A549 (cell line): ENCODE data around the gene SHISA6. TPM values are rescaled to one million over a fixed set of nuclear protein-coding genes. Genes with fewer than 3 reads are reported as not detected.
"Not testable (repeated sequence)": the region's sequence is repeated elsewhere in the genome, so short reads cannot be mapped to it uniquely, and the experiment has no call there.

Source experiments
- ATAC-seq, 2 experiments: fragments of 200-7000 bp in 1 of 2; fragments of >200 bp in 1 of 2; cut with Nextera tagmentation in 1 of 2; cut with Tn5 transposase in 1 of 2; 3 replicates each; pipeline versions ENCODE4 v1.8.0 to v1.9.1; 2018 to 2020; ENCODE audit warnings: mild to moderate bottlenecking in 1 of 2, moderate library complexity in 1 of 2
- CTCF ChIA-PET: fragments of 300-600 bp; sonication (Branson Sonifier 250); formaldehyde crosslinking; extraction: SDS; loops from one replicate; lab custom pipeline; 2021; ENCODE audit warnings: antibody characterized with exemption, inconsistent platforms; lab: Yijun Ruan, JAX
- POLR2A ChIA-PET: fragments of 350-600 bp; formaldehyde crosslinking; extraction: SDS; loops from one replicate; lab custom pipeline; 2021; ENCODE audit warnings: antibody characterized with exemption, inconsistent platforms; lab: Yijun Ruan, JAX
- DNase-seq, 2 experiments: peaks; one replicate each; pipeline versions ENCODE4 v3.0.0 to v3.0.0-alpha.2; 2011 to 2016; ENCODE audit warnings: low read depth in 1 of 2, low spot score in 1 of 2
- FAIRE-seq: peaks from 2 replicates; lab custom pipeline; 2011; peaks lifted over from hg19 to GRCh38; lab: Jason Lieb, UNC
- H3K27ac ChIP-seq, 2 experiments: fragments of >200 bp; sonication (Bioruptor Twin); formaldehyde crosslinking; 3 replicates each; pipeline ENCODE4 v1.5.1; 2016 to 2017
- H3K4me1 ChIP-seq: fragments of >200 bp; sonication (Bioruptor Twin); formaldehyde crosslinking; 3 replicates; pipeline ENCODE4 v1.6.1; 2016
- H3K4me2 ChIP-seq: fragments of >200 bp; sonication (Bioruptor Twin); formaldehyde crosslinking; 3 replicates; pipeline ENCODE4 v1.6.1; 2016
- H3K4me3 ChIP-seq: fragments of >200 bp; sonication (Bioruptor Twin); formaldehyde crosslinking; 3 replicates; pipeline ENCODE4 v1.5.1; 2016
- H3K9me3 ChIP-seq: fragments of >200 bp; sonication (Bioruptor Twin); formaldehyde crosslinking; 3 replicates; pipeline ENCODE4 v1.6.1; 2016
- BCL3 ChIP-seq: fragments of >200 bp; sonication (Bioruptor Twin); formaldehyde crosslinking; IDR thresholded peaks from 3 replicates; pipeline ENCODE4 v1.6.1; 2016
- BHLHE40 ChIP-seq: IDR thresholded peaks from 2 replicates; pipeline ENCODE4 v1.6.1; 2012; ENCODE audit warnings: low read depth, low read length, inconsistent platforms
- CEBPB ChIP-seq, 2 experiments: fragments of >200 bp in 1 of 2; sonication (Bioruptor Twin) in 1 of 2; formaldehyde crosslinking in 1 of 2; IDR thresholded peaks; 2 replicates each; pipeline ENCODE4 v1.6.1; 2012 to 2016
- CHD2 ChIP-seq: fragments of 150-350 bp; IDR thresholded peaks from 2 replicates; pipeline ENCODE4 v1.6.1; 2014; ENCODE audit warnings: low read length; ENCODE audit not compliant: partially characterized antibody
- E2F6 ChIP-seq: IDR thresholded peaks from 2 replicates; pipeline ENCODE4 v1.6.1; 2012; ENCODE audit warnings: low read depth, borderline replicate concordance
- EHMT2 ChIP-seq: fragments of 200-600 bp; sonication (generic); IDR thresholded peaks from 2 replicates; pipeline ENCODE4 v1.6.1; 2016; ENCODE audit warnings: antibody characterized with exemption, low read depth, mild to moderate bottlenecking, moderate library complexity
- EP300 ChIP-seq, 2 experiments: fragments of >200 bp; sonication (Bioruptor Twin); formaldehyde crosslinking; IDR thresholded peaks; 2 replicates in 1 of 2; 3 replicates in 1 of 2; pipeline ENCODE4 v1.6.1; 2016 to 2017
- FOSL2 ChIP-seq, 2 experiments: fragments of 450-650 bp in 1 of 2; fragments of >200 bp in 1 of 2; sonication (Bioruptor Twin) in 1 of 2; formaldehyde crosslinking; IDR thresholded peaks; 2 replicates each; pipeline versions ENCODE4 v1.5.0 to v1.6.1; 2016 to 2020; ENCODE audit warnings: mild to moderate bottlenecking in 1 of 2, moderate library complexity in 1 of 2
- FOXS1 ChIP-seq: fragments of 250-450 bp; sonication (Bioruptor Pico); IDR thresholded peaks from 2 replicates; pipeline ENCODE4 v1.5.0; 2020; ENCODE audit warnings: mild to moderate bottlenecking, moderate library complexity
- HES2 ChIP-seq: fragments of >200 bp; sonication (Bioruptor Twin); formaldehyde crosslinking; IDR thresholded peaks from 2 replicates; pipeline ENCODE4 v1.6.1; 2016
- HMGXB4 ChIP-seq: fragments of 250-450 bp; sonication (Bioruptor Pico); IDR thresholded peaks from 2 replicates; pipeline ENCODE4 v1.5.0; 2021; ENCODE audit warnings: mild to moderate bottlenecking, moderate library complexity, borderline replicate concordance
- HOXB13 ChIP-seq: fragments of 250-450 bp; sonication (Bioruptor Pico); IDR thresholded peaks from 2 replicates; pipeline ENCODE4 v1.5.0; 2020; ENCODE audit warnings: low read depth, mild to moderate bottlenecking, moderate library complexity
- HOXB5 ChIP-seq: fragments of 250-450 bp; sonication (Bioruptor Pico); IDR thresholded peaks from 2 replicates; pipeline ENCODE4 v1.5.0; 2020; ENCODE audit warnings: mild to moderate bottlenecking, moderate library complexity
- JUNB ChIP-seq: fragments of >200 bp; sonication (Bioruptor Twin); formaldehyde crosslinking; IDR thresholded peaks from 2 replicates; pipeline ENCODE4 v1.6.1; 2016
- MAZ ChIP-seq: fragments of 150-350 bp; IDR thresholded peaks from 2 replicates; pipeline ENCODE4 v1.6.1; 2014; ENCODE audit warnings: antibody characterized with exemption, low read depth, low read length, borderline replicate concordance
- MYC ChIP-seq: IDR thresholded peaks from 2 replicates; pipeline ENCODE4 v1.6.1; 2012; ENCODE audit warnings: mild to moderate bottlenecking, inconsistent platforms, low read length, improper control_type of control experiment, borderline replicate concordance
- NFE2L2 ChIP-seq: fragments of 150-350 bp; conservative IDR thresholded peaks from 2 replicates; pipeline ENCODE4 v1.6.1; 2014; ENCODE audit warnings: low read length
- NPAS2 ChIP-seq: fragments of 250-450 bp; sonication (Bioruptor Pico); IDR thresholded peaks from 2 replicates; pipeline ENCODE4 v1.8.0; 2022; ENCODE audit warnings: mild to moderate bottlenecking, moderate library complexity, borderline replicate concordance
- NR3C1 ChIP-seq: fragments of >200 bp; sonication (Bioruptor Twin); formaldehyde crosslinking; IDR thresholded peaks from 3 replicates; pipeline ENCODE4 v1.6.1; 2017
- RARB ChIP-seq: fragments of 250-450 bp; sonication (Bioruptor Pico); IDR thresholded peaks from 2 replicates; pipeline ENCODE4 v1.8.0; 2021; ENCODE audit warnings: mild to moderate bottlenecking, moderate library complexity
- RCOR1 ChIP-seq: fragments of 150-350 bp; IDR thresholded peaks from 2 replicates; pipeline ENCODE4 v1.6.1; 2014; ENCODE audit warnings: antibody characterized with exemption, low read length, low read depth
- RFX5 ChIP-seq: fragments of 450-650 bp; IDR thresholded peaks from 2 replicates; pipeline ENCODE4 v1.7.1; 2014; ENCODE audit warnings: antibody characterized with exemption, mild to moderate bottlenecking, moderate library complexity
- SREBF2 ChIP-seq: fragments of 450-650 bp; IDR thresholded peaks from 2 replicates; pipeline ENCODE4 v1.6.1; 2014; ENCODE audit warnings: mild to moderate bottlenecking, moderate library complexity
- ZNF302 ChIP-seq: fragments of 250-450 bp; sonication (Bioruptor Pico); IDR thresholded peaks from 2 replicates; pipeline ENCODE4 v1.9.0; 2021; ENCODE audit warnings: inconsistent platforms, mild to moderate bottlenecking, moderate library complexity
- WGBS: methylation state at CpG from one replicate; pipeline ENCODE4 v1.1.6; 2017; ENCODE audit errors: missing lambda C conversion rate; 5-methylcytosine and 5-hydroxymethylcytosine counted together
- polyA plus RNA-seq, 4 experiments: library from polyadenylated mRNA; depleted of rRNA in 3 of 4; stranded (reverse); fragments of >200 nt; fragmentation: RNase III in 1 of 4; extraction: RNeasy Plus Mini Kit Qiagen cat#74134 plus additional on column Dnase treatment in 1 of 4; gene quantifications; 2 replicates in 3 of 4; 3 replicates in 1 of 4; pipeline ENCODE4 v1.2.3, GENCODE V29; 2011 to 2017

The SHISA6 gene
- polyA plus RNA-seq, 2 of the 4 experiments (the other 2 are of a cell fraction): not detected

GRCh38 chr17:11300738-11301137 is 59.7 kb downstream of the SHISA6 start:
- no peak for FAIRE-seq
- Histone ChIP-seq H3K4me3 (no peak overlapping the region), H3K27ac (no peak overlapping the region), H3K4me2 (no peak overlapping the region), H3K9me3 (no peaks in the 10 kb centered on the region), H3K4me1 (no peaks in the 10 kb centered on the region)
- 2% methylated on average over 6 of the region's 6 CpGs for WGBS
- no peak for ATAC-seq
- ChIA-PET CTCF (no interaction called here), POLR2A (no interaction called here)
- TF ChIP-seq HOXB5 (CRISPR knock-in tag) (no peak), BCL3 (no peak), HOXB13 (CRISPR knock-in tag) (no peak), RFX5 (no peak), CEBPB (IDR thresholded peaks at IDR 0.05) (no peak), BHLHE40 (no peak), EP300 (IDR thresholded peaks at IDR 0.05) (no peak), EHMT2 (no peak), NFE2L2 (no peak)
- DNase-seq: no peak

- WGBS: 46% methylated on average over 5 of the region's 5 CpGs
- H3K4me1 ChIP-seq, H3K27ac ChIP-seq, POLR2A ChIA-PET, DNase-seq, CTCF ChIA-PET, FAIRE-seq, ATAC-seq, H3K9me3 ChIP-seq, H3K4me3 ChIP-seq, H3K4me2 ChIP-seq: not testable (repeated sequence)
Observed at GRCh38 chr17:11301874-11302273, 60.9 kb downstream of the SHISA6 start.

GRCh38 chr17:11302401-11303186 is 61.6 kb downstream of the SHISA6 start:
- WGBS: under 1% methylated on average over 9 of the region's 9 CpGs

More at GRCh38 chr17:11302401-11303186, 61.6 kb downstream of the SHISA6 start:
- DNase-seq: no peak
- CTCF ChIA-PET: interaction anchor here (1.3 kb wide), 1 partner anchor 22 kb away, joined by 3 read pairs; no protein-coding TSS in a partner anchor
- POLR2A ChIA-PET: no interaction called here
- FAIRE-seq: no peak
- Histone ChIP-seq H3K9me3 (no peaks in the 10 kb centered on the region), H3K4me2 (no peak overlapping the region), H3K4me3 (no peak overlapping the region), H3K27ac (no peak overlapping the region), H3K4me1 (no peaks in the 10 kb centered on the region)
- no peak for TF ChIP-seq FOSL2 (IDR thresholded peaks at IDR 0.05)
- TF ChIP-seq FOSL2 (CRISPR knock-in tag; IDR thresholded peaks at IDR 0.05): no peak
- TF ChIP-seq FOXS1: no peak
- TF ChIP-seq RCOR1: no peak
- no peak for TF ChIP-seq SREBF2
- TF ChIP-seq HOXB13 (CRISPR knock-in tag): no peak
- no peak for TF ChIP-seq HMGXB4 (CRISPR knock-in tag)
- no peak for TF ChIP-seq EHMT2
- no peak for TF ChIP-seq JUNB
- no peak for TF ChIP-seq E2F6
- TF ChIP-seq HOXB5 (CRISPR knock-in tag): no peak
- TF ChIP-seq CHD2: no peak
- no peak for TF ChIP-seq MYC
- TF ChIP-seq HES2: no peak
- TF ChIP-seq NR3C1: no peak
- no peak for TF ChIP-seq MAZ
- TF ChIP-seq ZNF302 (CRISPR knock-in tag): no peak
- no peak for TF ChIP-seq RARB
- TF ChIP-seq NPAS2 (CRISPR knock-in tag): no peak
- no peak for ATAC-seq
